ENCODE measurements around the gene FAM181B.
A peak's percentile ranks its signal among the peaks of the same experiment; 100 is the strongest.
"Not testable (repeated sequence)": the region's sequence is repeated elsewhere in the genome, so short reads cannot be mapped to it uniquely, and the experiment has no call there.

The FAM181B gene

DNA sequence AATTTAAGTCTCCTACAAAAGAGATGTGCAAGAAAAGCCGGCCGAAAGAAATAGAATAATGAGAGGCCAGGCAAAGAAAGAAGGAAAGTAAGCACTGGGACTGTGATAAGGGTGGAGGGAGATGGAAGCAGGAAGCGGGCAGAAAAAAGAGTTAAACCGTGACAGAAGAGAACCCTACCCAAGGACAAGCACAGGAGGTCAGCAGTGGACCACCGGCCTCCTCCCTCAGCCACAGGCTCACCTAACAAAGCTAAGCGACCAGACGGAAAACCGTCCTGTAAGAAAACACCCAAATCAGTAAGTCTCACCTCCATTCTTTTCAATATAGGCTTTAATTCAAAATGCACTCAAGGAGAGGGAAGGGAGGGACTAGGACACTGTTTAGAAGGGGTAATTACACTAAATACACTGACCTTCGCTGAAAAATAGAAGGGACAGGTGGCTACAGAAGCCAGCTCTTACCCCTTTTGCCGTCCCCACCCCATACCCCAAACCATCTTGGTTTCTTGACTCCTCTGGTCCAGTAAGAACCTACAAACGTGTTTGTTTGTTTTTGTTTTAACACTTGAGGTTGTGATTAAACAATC is 1.9 kb downstream of the FAM181B start:
- no peak for DNase-seq

DNA sequence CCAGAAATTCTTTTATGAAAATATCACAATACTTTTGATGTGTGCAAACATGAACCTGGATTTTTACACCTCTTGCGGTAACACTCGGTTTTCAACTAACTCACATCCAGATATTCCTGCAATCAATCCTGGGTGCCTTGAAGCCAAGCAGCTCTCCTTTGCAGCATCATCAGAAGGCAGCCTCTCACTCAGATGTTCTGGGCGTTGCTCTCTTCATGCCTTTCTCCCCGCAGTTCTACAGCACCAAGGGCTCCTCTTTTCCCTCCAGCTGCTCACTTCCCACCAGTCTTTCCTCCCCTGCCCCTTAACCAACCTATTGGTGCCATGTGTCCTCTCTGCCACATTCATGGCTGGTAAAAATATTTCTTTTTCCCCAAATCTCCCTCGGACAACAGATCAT is 2.9 kb downstream of the FAM181B start:
- DNase-seq: no peak

DNA sequence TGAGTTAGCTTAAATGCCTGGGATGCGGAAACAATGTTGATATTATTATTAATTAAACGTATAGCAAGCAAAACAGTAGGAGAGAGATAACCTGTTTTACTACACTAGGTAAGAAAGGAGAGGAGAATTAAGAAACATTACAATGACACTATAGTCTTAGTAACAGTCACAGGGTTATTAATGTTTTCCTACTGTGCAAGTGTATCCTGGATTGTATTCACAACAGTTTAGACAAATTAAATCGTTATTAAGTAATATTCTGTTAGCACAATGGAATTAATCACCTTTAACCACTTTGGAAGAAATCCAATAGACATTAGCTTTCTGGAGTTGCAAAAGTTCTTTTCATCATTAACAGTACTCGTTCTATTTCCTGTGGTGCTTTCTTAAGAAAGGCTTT is 3.4 kb downstream of the FAM181B start:
- DNase-seq: no peak

DNA sequence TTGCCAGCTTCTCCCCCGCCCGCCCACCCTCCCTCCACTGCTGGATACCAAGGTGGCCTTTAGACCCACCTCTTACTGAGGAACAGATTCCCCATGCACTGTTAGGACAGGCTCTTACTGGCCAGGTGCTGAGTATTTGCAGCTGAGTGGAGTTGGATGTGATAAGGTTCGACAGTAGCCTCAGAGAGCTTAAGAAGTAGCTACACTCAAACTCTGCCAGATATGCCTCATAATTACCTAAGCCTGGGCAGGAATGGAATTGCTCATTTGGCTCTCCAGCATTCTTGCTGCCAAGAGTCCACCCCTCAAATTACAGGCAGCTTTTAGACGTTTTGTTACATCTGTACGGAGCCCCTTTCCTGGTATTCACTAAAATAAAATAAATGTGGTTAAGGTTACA is 9.6 kb downstream of the FAM181B start:
- no peak for DNase-seq

DNA sequence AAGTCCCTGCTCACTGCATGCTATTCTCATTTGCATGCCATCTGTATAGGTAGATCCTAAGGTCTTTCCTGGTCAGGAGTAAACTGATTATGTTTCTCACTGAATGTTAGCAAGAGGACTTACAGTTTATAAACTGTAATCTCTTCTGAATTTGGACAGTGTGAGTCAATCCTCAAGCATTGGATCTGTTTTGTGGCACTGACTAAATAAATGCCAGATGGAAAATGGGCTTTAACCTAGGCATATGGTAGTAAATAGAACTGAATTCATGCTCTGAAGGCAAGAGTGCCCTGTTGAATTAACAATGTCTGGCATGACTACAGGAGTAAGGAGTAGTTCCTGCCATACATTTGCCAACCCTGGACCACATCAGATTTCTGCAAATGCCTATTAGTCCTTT is 11.4 kb downstream of the FAM181B start:
- no peak for DNase-seq

DNA sequence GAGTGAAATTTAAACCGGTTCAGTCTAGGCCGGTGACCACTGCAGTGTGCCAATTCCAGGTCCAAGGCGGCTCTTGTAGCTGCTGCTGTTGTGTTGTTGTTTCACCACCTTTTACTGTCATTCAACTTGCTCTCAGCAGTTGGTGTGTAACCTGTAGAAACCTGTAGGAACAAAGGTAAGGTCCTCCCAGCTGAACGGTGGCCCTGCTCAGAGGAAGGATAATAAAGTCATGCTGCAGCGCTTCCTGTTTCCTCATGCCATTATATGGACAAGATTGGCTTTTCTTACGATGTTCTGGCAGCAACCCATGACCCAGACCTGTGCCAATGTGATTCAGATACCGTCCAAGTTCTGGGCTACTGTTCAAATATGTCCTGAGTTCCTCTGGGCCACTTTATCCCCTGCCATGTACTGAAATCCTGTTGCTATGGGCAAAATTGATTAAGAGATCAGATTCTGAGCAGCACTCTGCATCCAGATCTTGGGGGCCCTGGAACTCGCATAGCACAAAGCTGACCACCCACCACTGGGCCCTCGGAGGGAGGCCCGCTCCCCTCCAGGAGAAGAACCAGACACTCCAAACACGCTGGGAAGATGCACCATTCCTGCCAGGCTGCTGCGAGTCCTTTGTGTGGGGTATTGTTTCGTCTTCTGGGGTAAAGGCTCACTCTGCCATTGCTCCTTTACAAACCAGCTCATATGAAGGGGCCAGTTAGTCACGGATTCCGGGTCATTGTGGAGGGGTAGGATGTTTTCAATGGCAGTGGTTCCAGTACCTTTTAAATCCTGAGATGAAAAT is 13.2 kb downstream of the FAM181B start:
- DNase-seq: no peak

DNA sequence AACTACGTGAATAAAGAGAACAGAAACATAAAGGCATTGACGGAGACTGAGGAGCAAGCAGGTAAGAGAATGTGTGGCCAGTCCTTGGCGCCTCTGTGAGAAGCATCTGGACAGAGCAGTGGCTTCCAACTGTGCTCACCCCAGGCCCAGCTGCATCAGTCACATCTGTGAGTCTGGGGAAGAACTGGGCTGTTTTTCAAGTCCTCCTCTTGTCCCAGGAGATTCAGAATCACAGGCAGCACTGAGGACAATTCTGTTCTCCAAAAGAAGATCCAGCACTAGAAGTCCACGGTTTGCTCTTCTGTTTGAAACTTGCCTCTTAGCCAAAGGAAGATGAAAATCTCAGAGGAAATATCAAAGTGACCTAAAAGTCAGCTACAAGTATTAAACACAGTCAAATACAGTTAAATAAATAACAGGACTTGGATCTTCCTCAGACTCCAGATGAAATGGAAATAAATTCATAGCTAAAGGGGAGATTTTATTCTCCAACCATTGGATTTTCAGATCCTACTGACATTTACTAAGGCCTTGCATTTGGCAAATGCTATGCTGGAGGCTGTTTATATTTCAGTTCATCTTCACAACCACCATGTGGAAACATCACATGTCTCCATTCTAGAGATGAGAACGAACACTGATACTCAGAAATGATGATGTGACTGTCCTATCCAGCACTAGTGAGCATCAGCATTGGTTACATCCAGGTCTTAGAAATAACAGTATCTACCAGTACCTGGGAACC is 14.1 kb downstream of the FAM181B start:
- DNase-seq: no peak

DNA sequence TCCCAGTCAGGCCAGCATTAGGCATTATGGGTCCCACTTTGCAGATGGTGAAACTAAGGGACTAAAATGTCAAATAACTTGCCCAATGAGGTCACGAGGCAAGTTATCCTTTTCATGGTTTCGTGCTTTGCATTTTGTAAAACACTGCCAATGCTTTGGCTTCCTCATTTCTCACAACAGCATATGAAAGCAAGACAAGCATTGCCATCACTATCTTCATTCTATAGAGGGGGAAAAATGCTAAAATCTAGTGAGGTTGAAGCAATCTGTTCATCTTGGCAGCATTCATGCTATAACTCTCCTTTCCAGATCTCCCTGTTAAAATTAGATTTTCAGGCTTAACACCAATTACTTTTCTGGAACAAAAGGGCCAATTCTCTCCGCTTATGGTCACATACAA is 14.8 kb downstream of the FAM181B start:
- DNase-seq: no peak

DNA sequence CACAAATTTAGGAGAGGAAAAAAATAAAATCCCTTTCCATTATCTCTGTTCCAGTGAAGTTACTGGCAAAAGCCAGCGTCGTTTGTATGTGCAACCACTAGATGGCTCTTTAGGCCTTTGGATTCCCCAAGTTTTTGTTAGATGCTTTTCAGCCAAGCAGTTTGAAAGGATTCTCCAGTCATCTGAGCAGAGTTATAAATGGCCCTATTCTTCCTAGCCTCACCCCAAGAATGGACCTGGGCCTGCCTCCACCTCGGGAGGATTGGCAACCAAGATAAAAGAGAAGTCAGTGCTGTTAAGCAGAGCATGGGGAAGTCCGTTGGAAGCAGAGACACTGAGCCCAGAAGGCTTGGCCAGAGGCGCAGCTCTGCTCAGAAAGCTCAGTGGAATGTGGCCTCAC is 15.4 kb downstream of the FAM181B start:
- DNase-seq: peak; percentile 24 to 61

DNA sequence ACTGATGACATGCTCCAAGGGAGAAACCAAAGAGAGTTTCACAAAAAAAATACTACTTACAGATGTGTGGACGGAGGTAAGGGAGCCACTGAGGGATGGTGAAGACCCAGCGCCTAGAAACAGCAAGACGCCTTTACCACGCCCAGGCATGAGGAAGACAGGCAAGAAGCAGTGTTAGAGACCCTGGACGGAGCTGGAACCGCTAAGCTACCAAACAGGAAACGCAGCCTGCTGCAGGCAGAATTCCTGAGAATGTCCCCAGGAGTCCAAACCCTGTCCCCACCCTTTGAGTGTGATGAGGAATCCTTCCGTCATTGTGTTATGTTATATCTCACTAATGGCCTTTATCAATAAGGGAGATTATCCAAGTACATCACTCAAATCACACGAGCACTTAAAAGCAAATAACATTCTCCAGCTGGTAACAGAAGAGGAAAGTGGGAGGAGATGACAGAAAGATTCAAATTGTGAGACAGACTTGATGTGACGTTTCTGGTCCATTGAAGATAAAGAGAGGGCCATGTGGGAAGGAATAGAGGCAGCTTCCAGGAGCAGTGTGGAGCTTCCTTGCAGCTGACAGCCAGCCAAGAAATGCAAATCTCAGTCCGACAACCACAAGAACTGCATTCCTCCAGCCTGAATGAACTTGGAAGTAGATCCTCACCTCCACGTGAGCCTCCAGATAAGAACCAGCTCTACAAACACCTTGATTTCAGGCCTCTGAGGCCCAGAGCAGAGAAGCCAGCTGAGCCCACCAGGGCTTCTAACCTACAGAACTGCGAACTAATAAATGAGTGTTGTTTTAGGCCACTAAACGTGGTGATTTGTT is 19.1 kb downstream of the FAM181B start:
- DNase-seq: no peak

DNA sequence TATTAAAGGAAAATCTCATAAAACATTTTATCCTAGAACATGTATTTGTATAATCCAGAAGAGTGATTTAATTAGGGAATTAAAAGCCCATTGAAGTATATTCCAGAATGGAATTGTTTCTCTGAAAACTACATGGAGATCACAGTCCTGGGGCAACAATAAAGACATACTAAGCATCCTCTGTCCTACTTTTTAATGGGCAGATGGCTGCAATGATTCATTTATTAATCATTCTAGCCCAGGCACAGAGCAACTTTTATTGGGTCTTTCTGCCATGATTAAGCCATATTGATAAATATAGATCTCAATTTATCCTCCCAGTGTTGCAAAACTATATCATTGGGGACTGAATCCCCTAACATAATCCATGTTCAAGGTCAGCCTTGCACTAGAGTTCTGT is 22.0 kb downstream of the FAM181B start:
- no peak for DNase-seq

DNA sequence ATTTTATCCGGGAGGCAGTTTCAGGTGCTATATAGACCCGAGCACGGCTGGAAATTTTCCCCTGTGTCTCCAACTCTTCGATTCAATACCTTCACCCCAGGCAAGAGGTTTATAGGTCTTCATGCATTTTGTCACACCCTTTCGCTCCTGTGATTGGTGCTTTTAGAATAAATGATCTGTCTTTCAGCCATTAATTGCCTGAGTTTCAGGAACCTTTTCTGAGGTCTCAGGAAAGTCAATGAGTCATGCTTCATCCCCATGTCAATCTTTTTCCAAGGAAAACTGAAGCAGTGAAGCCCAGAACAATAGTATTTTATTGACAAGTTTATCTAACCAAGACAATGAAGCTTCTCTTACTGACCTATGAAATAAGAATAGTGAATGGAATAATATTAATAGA is 29.9 kb downstream of the FAM181B start:
- DNase-seq: no peak

DNA sequence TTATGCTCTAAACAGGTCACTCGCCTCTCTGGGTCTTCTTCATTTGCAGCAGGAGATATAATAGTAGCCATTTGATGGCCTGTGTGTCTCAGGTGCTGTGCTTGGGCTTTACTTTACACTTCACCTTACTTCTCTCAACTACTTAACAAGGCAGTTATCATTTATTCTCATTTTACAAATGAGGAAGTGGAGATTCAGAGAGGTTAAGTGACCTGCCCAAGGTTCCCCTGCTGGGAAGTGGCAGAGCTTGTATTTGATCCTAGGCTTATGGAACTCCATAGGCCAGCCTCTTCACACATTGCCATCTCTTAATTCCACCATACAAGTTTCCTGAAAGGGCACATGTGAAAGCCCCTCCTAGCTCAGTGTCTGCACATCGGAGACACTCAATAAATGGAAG is 30.4 kb downstream of the FAM181B start:
- DNase-seq: no peak

DNA sequence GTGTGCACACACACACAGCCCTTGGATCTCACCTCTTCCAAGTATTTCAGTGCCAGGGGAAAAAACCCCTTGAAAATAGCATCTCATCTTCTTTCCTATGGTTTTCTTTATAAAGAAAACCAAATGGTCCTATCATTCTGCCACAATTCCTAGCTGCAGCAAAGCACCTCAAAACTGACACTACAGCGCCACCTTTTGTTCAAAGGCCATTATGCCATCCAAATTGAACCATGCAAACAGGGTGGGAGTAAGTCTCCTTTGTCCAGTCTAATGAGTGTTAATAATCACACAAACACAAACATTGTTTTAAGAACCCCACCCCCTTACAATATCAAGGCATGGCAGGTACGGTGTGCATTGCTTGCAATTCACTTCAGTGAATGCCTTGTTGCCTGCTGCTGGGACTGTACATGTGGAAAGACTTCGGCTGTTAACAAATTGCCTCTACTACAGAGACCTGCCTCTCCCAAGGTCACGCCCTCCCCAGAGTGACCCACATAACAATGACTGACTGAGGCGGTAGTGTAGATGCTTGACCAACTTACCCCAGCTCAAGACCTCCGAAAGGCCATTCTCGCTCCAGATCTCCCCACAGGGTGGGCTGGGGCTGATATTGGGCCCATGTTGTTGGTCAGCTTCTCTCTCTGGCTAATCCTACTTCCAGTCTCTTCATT is 31.7 kb downstream of the FAM181B start:
- peak in 1 of 2 experiments; percentile 41 for DNase-seq

DNA sequence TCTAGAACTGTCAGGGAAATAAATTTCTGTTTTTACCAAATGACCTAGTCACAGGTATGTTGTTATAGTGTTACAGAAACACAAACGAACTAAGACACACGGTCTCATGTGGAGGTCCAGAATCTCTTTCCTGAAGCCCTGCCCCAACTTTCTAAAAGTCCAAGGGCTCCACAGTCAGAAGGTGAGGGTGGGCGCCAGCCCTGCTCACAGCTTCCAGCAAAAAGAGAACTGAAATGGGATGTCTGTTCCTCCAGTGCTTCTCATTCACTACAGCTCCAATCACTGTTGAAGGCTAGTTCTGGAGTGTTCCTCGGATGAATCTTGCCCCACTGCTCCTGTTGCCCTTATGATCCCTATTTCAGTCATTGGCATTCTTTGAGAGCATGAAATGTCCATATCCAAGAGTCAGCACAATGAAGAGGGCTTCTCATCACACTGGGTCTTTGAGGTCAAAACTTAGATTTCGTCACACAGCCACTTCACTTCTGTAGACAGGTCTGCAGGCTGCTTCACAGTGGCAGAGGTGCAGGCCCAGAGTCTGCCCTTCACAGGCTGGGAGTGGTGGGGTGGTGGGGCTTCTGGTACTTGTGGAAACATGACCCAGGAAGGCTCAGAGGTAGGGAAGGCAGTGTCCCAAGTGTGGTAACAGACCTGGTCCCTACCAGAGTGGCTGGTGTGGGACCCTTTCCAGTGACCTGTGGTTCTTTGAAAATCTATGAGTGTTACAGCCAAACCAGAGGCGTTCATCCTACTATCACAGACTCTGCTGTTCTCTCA is 34.9 kb downstream of the FAM181B start:
- no peak for DNase-seq

DNA sequence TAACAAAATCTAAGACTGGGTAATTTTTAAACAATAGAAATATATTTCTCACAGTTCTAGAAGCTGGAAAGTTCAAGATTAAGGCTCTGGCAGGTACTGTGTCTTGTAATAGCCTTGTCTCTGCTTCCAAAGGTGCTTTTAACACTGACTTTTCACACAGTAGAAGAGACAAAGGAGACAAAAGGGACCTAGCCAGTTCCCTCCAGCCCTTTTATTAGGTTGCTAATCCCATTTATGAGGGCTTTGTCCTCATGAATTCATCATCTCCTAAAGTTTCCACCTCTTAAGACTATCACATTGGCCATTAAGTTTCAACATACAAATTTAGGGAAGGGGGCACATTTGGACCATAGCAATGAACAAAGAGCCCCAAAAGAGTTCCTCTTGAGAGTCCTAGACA is 40.7 kb downstream of the FAM181B start:
- no peak for DNase-seq

DNA sequence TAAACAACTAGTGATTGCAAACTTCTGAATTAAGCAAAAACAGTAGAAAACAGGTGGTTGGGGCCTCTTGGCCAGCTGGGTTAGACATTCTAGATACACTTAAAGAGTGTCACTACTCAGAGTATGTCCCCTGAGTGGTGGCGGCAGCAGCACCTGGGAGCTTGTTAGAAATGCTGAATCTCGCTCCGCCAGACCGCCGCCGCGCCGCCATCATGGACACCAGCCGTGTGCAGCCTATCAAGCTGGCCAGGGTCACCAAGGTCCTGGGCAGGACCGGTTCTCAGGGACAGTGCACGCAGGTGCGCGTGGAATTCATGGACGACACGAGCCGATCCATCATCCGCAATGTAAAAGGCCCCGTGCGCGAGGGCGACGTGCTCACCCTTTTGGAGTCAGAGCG is 44.3 kb downstream of the FAM181B start:
- DNase-seq: not testable (repeated sequence)

DNA sequence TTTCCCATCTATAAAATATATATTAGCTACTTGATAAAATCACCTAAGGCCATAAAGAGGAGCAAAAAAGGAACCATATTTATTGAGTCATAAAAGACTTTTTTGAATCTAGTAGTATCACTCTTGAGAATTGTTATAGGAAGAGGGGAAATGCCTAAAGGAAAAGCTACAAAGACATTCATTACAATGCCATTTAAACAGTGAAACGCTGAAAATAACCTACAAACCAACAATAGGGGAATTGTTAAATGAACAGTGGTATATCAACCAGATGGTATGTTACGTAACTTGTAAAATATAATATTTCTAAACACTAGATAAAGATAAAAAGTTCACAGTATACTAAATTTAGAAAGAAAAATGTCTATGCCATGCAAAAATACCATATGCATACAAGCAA is 47.5 kb downstream of the FAM181B start:
- DNase-seq: no peak

DNA sequence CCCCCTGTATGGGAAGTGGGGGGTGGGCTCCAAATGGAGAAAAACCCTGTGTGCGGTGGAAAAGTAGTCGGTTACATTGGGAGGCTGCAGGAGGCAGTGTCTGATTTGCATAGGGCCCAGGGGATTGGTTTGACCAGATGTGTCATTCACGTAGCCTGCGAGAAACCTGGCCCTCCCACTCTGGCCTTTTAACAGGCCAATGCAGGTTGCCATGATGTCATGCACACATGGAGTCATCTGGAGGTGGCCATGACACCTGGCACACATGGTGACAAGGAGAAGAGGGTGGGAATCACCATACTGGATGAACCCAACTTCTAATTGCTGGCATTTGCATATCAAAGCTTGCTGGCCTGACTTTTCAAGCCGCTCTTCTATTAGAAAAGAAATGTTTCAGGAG is 50.6 kb downstream of the FAM181B start:
- DNase-seq: no peak

DNA sequence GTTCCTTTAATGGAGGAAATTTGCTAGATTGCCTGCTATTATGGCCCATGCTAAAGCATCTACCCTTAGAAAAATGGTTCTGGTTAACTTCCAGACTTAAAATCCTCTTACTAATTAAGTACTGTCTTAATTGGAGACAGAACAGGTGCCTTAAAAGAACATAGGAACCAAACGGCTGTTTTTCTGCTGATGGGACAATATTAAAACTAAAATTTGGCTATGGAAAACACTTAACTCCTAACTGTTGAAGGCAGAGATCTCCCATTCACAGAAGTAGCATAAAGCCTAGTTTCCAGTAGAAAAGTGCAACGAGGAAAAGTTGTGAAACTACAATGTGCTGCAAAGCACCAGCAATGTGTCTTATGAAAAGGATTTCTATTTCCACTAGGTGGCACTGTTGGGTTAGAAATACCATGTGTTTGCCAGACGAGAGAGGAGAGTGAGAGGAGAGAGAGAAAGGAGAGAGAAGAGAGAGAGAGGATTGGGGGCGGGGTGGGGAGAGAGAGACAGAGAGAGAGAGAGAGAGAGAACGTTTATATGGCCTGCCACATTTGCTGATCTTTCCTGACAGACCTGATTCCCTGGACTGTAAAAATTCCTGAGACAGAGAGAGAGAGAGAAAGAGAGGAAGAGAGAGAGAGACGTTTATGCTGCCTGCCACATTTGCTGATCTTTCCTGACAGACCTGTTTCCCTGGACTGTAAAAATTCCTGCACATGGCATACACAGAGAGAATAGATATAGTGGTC is 51.5 kb downstream of the FAM181B start:
- peak; percentile 11 to 64 for DNase-seq

DNA sequence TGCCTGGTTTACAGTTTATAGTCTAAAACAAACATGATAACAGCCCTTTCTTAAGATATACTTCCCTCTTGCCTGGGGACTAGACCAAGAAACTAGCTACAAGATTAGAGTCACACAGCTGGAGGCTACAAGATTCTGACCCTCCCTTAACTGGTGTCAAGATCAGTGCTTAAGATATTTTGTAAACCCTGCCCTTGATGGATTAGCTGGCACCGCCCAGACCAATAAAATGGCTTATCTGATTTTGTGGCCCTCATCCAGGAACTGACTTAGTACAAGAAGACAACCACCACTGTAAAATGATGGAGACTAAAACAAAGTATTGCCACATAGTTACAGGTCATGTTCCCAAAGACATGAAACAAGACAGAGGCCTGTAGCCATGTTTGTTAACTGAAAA is 53.4 kb downstream of the FAM181B start:
- no peak for DNase-seq
